ENCODE measurements around the gene PRDX6. TPM values are rescaled to one million over a fixed set of nuclear protein-coding genes. Genes with fewer than 3 reads are reported as not detected.

The PRDX6 gene
- total and polyA plus RNA-seq, 2 of the 8 experiments (the other 6 are each of a cell fraction or from before 2014, with no cell fraction given), result 348 to 677 TPM

GRCh38 chr1:173447224-173447623, 29.9 kb upstream of the PRDX6 start (continued):
- no peak for TF ChIP-seq USF2 (IDR thresholded peaks at IDR 0.05; ENCODE audit: low read length)
- TF ChIP-seq, protein P1, sequence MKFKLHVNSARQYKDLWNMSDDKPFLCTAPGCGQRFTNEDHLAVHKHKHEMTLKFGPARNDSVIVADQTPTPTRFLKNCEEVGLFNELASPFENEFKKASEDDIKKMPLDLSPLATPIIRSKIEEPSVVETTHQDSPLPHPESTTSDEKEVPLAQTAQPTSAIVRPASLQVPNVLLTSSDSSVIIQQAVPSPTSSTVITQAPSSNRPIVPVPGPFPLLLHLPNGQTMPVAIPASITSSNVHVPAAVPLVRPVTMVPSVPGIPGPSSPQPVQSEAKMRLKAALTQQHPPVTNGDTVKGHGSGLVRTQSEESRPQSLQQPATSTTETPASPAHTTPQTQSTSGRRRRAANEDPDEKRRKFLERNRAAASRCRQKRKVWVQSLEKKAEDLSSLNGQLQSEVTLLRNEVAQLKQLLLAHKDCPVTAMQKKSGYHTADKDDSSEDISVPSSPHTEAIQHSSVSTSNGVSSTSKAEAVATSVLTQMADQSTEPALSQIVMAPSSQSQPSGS (IDR thresholded peaks at IDR 0.05; ENCODE audit: low read length), result no peak
- no peak for TF ChIP-seq TAF7 (optimal IDR thresholded peaks at IDR 0.05; ENCODE audit: borderline replicate concordance, low read depth, low read length)

All from H1 (cell line).